Measurements from ENCODE around the gene BTF3.
"Not testable (repeated sequence)": the region's sequence is repeated elsewhere in the genome, so short reads cannot be mapped to it uniquely, and the experiment has no call there.

The BTF3 gene

GRCh38 chr5:73495772-73496335, 2.4 kb upstream of the BTF3 start:
- ATAC-seq, result no peak
- Mint-ChIP-seq H3K4me1 (peaks cover 27% of the 10 kb centered on the region), H3K36me3 (ENCODE audit: low read depth) (peaks cover 26% of the 10 kb centered on the region), H3K27me3 (peaks cover 18% of the 10 kb centered on the region), H3K27ac (no peak overlapping the region), H3K9me3 (no peaks in the 10 kb centered on the region), H3K4me3 (no peak overlapping the region)
- no peak for DNase-seq

DNA sequence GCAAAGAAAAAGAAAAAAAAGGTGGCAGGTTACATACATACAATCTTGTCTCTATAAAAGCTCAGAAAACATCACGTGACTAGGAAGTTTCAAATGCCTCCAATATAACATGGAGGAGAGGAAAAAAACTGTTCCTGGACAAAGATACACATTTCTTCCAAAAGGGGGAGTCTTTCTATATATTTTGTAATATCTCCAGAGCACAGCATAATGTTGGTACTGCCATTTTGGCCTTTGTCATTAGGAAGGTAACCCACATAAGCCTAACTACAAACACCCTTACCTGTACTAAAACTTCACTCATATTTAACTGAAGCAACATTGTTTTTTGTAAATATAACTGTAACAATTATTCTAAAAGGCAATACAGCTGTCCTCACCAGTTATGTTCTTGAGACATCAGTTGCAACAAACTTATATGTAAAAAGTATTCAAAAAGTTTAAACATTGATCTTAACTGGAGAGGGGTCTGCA, 1.2 kb upstream of the BTF3 start:
- no peaks in the 10 kb centered on the region for H3K9me3 Mint-ChIP-seq
- peaks cover 13% of the 10 kb centered on the region for H3K27me3 Mint-ChIP-seq
- ATAC-seq (no peak), DNase-seq (no peak)
- peak overlapping the region; percentile 98 for H3K27ac Mint-ChIP-seq
- peak overlapping the region; percentile 95 for H3K4me3 Mint-ChIP-seq
- H3K4me1 Mint-ChIP-seq, result peaks cover 34% of the 10 kb centered on the region
- H3K36me3 Mint-ChIP-seq (ENCODE audit: low read depth), result peaks cover 37% of the 10 kb centered on the region

DNA sequence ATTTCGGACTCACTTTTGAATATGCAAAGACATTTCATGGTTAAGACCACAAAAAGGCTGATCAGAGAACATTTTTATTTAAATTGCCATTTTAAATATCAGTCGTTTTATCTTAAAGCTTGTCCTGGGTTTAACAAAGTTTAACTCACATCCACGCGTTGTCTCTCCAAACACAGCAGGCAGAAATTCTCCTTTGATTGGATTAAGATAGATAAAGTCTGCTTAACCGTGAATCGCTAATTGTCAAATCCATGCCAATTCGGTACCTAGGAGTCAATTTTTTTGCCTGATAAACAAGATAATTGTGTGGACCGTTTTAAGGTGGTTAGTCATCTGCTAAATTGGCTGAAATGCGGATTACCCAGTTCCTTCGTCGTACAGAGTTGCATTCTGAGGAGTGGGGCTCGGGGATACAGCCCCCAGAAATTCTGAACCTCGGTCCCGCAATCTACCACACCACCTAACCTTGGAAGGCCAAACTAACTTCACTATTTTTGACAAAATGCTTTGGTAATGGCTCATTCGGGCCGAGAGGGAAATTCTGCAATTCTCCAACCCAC, 665 bp upstream of the BTF3 start:
- no peak for DNase-seq
- peaks cover 43% of the 10 kb centered on the region for H3K36me3 Mint-ChIP-seq (ENCODE audit: low read depth)

DNA sequence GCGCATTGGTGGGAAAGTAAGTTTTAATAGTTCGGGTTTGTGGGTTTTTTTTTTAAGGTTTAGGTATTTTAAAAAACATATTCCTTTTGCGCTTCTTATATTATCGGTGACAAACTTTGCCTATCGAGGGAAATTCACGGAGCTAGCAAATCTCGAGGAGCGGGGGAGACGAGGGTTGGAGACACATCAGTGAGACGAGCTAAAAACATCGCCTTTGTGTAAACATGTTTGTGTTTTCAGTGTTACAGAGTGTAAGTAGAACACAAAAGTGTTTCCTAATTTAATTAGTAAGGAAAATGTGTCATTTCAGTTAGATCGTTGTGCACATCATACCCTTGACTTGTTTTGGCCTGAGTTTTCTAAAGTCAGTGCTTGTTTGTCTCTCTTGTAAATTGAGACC, 945 bp downstream of the BTF3 start:
- peak overlapping the region; percentile 98 for H3K27ac Mint-ChIP-seq
- peak overlapping the region; percentile 95 for H3K4me3 Mint-ChIP-seq
- peaks cover 2% of the 10 kb centered on the region for H3K27me3 Mint-ChIP-seq
- H3K4me1 Mint-ChIP-seq, result peaks cover 47% of the 10 kb centered on the region
- no peak for DNase-seq
- no peaks in the 10 kb centered on the region for H3K9me3 Mint-ChIP-seq
- no peak for ATAC-seq
- peaks cover 58% of the 10 kb centered on the region for H3K36me3 Mint-ChIP-seq (ENCODE audit: low read depth)

More for the DNA sequence above, 665 bp upstream of the BTF3 start:
- H3K4me3 Mint-ChIP-seq, result peak overlapping the region; percentile 95
- H3K27ac Mint-ChIP-seq, result peak overlapping the region; percentile 98
- ATAC-seq, result no peak
- H3K4me1 Mint-ChIP-seq, result peaks cover 39% of the 10 kb centered on the region
- no peaks in the 10 kb centered on the region for H3K9me3 Mint-ChIP-seq
- peaks cover 10% of the 10 kb centered on the region for H3K27me3 Mint-ChIP-seq

DNA sequence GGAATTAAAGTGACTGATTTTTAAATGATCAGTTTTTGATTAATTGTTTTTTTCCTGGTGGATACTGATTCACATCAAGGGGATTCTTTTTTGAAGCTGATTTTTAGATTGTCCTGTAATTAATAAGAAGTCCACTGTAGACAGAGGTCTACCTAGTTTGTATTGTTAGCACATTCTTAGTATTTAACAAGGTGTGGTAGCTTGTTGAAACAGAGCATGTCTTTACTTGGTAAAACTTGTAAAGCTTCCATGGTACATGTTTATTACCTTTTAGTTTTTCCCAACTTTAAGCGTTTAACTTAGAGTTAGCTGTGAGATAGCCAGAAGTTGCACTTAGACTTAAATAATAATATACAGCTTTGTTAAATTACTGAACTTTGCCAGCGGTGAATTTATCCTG, 1.5 kb downstream of the BTF3 start:
- no peak for ATAC-seq
- Mint-ChIP-seq H3K9me3 (no peaks in the 10 kb centered on the region), H3K4me1 (peaks cover 47% of the 10 kb centered on the region), H3K36me3 (ENCODE audit: low read depth) (peaks cover 64% of the 10 kb centered on the region), H3K27me3 (no peaks in the 10 kb centered on the region), H3K27ac (peak overlapping the region; percentile 98), H3K4me3 (peak overlapping the region; percentile 95)
- no peak for DNase-seq

DNA sequence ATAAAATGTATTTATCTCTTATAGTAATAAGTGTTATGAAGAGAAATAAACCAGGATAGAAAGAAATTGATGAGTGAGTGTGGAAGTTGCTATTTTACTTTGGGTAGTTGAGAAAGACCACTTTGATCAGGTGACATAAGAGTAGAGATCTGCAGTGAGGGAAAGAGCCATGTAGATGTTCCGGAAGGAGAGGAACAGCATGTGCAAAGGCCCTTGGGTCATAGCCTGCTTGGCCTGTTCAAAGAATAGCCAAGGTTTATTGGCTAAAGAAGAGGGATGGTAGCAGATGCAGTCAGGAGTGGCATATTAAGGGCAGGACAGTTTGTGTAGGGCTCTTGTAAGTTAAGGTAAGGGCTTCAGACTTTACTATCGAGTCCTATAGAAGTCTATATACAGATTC, 3.2 kb downstream of the BTF3 start:
- DNase-seq (no peak), ATAC-seq (no peak)
- H3K9me3 Mint-ChIP-seq, result no peaks in the 10 kb centered on the region
- H3K4me3 Mint-ChIP-seq, result peak overlapping the region; percentile 95
- no peaks in the 10 kb centered on the region for H3K27me3 Mint-ChIP-seq
- H3K4me1 Mint-ChIP-seq, result peaks cover 47% of the 10 kb centered on the region
- peaks cover 72% of the 10 kb centered on the region for H3K36me3 Mint-ChIP-seq (ENCODE audit: low read depth)
- peak overlapping the region; percentile 98 for H3K27ac Mint-ChIP-seq

DNA sequence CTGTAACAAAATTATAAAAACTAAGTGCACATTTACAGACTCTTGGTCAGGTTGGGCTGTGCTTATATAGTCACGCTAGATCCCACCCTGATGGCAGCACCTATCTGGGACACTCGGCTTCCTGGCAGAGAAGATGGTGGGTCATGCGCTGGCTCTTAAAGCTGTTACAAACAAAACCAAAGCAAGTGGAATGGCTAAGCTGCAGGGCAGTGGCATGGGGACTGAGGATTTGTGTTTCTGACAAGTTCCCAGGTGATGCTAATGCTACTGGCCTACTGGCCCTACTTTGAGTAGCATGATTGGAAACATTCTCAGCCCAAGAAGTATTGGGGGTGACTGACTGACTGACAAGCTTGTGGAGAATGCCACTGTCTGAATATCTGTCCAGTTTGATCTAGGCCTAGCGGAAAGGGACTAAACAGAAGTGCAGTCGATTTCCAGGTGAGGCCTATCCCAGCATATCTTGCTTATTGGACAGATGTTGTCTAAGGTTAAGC, 8.3 kb downstream of the BTF3 start:
- Mint-ChIP-seq H3K4me3 (no peak overlapping the region), H3K27me3 (no peaks in the 10 kb centered on the region), H3K4me1 (peaks cover 14% of the 10 kb centered on the region), H3K27ac (no peak overlapping the region), H3K9me3 (no peaks in the 10 kb centered on the region), H3K36me3 (ENCODE audit: low read depth) (peaks cover 41% of the 10 kb centered on the region)
- DNase-seq (no peak), ATAC-seq (no peak)

- H3K9me3 Mint-ChIP-seq, result no peaks in the 10 kb centered on the region
- no peak overlapping the region for H3K27ac Mint-ChIP-seq
- no peaks in the 10 kb centered on the region for H3K27me3 Mint-ChIP-seq
- DNase-seq (no peak), ATAC-seq (no peak)
- H3K4me3 Mint-ChIP-seq, result no peak overlapping the region
- peaks cover 37% of the 10 kb centered on the region for H3K36me3 Mint-ChIP-seq (ENCODE audit: low read depth)
- peaks cover 13% of the 10 kb centered on the region for H3K4me1 Mint-ChIP-seq
Observed at GRCh38 chr5:73507062-73507461, 8.8 kb downstream of the BTF3 start.

DNA sequence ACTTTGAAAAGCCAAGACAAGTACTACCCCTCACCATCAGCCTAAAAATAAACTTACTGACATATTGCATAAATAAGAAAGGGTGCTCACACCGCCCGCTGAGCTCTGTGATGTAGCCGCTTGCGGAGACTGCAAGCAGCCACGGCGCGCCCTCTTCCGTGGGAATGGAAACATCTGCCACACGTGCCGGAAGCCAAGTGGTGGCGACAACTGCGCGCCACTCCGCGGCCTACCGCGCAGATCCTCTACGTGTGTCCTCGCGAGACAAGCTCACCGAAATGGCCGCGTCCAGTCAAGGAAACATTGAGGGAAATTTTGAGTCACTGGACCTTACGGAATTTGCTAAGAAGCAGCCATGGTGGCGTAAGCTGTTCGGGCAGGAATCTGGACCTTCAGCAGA, 10.3 kb downstream of the BTF3 start:
- peaks cover 22% of the 10 kb centered on the region for H3K36me3 Mint-ChIP-seq (ENCODE audit: low read depth)
- not testable (repeated sequence) for DNase-seq, H3K9me3 Mint-ChIP-seq, H3K4me1 Mint-ChIP-seq, H3K27me3 Mint-ChIP-seq, H3K4me3 Mint-ChIP-seq, H3K27ac Mint-ChIP-seq, ATAC-seq

DNA sequence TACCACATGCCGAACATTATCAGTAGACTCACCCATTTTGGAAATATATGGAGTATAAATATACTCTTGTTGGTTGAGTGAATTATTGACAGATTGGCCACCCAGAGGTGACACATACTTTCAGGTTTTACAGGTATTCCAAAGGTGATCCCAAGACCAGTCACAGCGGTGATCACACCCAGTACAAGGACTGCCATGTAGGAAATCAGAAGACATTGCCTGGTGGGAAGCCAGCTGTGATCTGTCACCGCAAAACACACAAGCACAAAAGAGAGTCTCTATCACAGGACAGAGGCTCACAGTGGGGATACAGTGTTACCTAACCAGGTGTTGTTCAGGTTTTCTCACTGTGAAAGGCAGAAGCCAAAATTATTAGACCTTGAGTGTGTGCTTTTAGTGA, 15.8 kb downstream of the BTF3 start:
- no peaks in the 10 kb centered on the region for H3K36me3 Mint-ChIP-seq (ENCODE audit: low read depth)
- no peak for ATAC-seq
- H3K27me3 Mint-ChIP-seq, result no peaks in the 10 kb centered on the region
- no peaks in the 10 kb centered on the region for H3K9me3 Mint-ChIP-seq
- no peaks in the 10 kb centered on the region for H3K4me1 Mint-ChIP-seq
- DNase-seq, result no peak
- no peak overlapping the region for H3K27ac Mint-ChIP-seq
- H3K4me3 Mint-ChIP-seq, result no peak overlapping the region

- no peak for DNase-seq
- Mint-ChIP-seq H3K4me3 (no peak overlapping the region), H3K4me1 (peaks cover 2% of the 10 kb centered on the region), H3K27ac (no peak overlapping the region), H3K36me3 (ENCODE audit: low read depth) (no peaks in the 10 kb centered on the region), H3K9me3 (no peaks in the 10 kb centered on the region), H3K27me3 (no peaks in the 10 kb centered on the region)
- ATAC-seq, result no peak
Observed at GRCh38 chr5:73514418-73514817, 16.2 kb downstream of the BTF3 start.

DNA sequence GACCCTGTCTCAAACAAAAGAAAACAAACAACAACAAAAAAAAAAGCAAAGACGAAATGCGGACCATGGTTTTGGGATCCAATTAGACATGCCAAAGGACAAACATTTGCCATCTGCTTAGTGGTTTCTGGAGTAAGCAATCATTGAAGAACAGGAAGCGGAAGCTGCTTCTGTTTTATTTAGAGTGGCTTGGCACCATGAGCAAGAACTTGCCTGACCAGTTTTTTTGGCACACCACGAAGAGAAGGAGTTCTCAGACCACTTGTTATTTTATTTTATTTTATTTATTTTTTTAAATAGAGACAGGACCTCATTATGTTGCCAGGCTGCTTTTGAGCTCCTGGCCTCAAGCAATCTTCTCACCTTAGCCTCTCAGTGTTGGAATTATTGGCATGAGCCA, 17.0 kb downstream of the BTF3 start:
- Mint-ChIP-seq H3K9me3 (no peaks in the 10 kb centered on the region), H3K27me3 (no peaks in the 10 kb centered on the region), H3K27ac (no peak overlapping the region), H3K36me3 (ENCODE audit: low read depth) (no peaks in the 10 kb centered on the region), H3K4me3 (no peak overlapping the region), H3K4me1 (peaks cover 4% of the 10 kb centered on the region)
- DNase-seq (no peak), ATAC-seq (no peak)

DNA sequence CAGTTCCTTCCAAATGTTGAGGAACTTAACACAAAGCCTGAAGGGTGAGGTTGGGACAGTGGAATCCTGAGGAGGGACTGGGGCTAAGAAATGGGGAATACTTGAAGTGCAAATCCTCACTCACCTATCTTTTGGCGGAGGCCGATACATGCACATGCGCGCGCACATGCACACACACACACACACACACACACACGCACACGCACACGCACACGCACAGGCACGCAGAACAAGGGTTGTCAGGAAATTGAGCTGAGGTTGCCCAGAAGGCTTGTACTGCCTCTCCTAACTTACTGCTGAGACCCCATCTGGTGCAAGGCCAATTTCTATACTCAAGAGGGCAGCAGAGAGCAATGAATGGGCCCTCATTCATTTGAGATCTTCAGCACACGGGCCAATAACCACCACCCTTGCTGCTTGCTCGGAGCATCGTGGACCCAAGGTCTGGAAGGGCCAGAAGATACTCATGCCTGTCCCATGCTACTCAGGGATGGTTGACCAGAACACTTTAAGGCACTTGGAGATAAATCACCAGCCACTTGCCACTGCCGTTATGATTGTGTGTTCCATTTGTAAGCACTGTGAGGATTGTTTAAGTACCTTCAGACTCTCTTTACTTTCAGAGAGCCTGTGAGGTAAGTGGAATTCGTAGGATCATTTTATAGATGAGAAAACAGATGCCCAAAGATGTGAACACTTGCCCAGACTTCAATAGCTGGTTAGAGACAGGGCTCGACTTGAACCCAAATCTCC, 21.5 kb downstream of the BTF3 start:
- Mint-ChIP-seq H3K27me3 (no peaks in the 10 kb centered on the region), H3K4me1 (peaks cover 9% of the 10 kb centered on the region), H3K4me3 (no peak overlapping the region), H3K36me3 (ENCODE audit: low read depth) (no peaks in the 10 kb centered on the region), H3K27ac (no peak overlapping the region), H3K9me3 (no peaks in the 10 kb centered on the region)
- peak; percentile 98 for ATAC-seq
- DNase-seq, result peak; percentile 67

- H3K9me3 Mint-ChIP-seq, result no peaks in the 10 kb centered on the region
- H3K27ac Mint-ChIP-seq, result no peak overlapping the region
- no peak overlapping the region for H3K4me3 Mint-ChIP-seq
- peaks cover 9% of the 10 kb centered on the region for H3K4me1 Mint-ChIP-seq
- peaks cover 3% of the 10 kb centered on the region for H3K27me3 Mint-ChIP-seq
- ATAC-seq (no peak), DNase-seq (no peak)
- no peaks in the 10 kb centered on the region for H3K36me3 Mint-ChIP-seq (ENCODE audit: low read depth)
Observed at GRCh38 chr5:73522989-73523388, 24.7 kb downstream of the BTF3 start.

DNA sequence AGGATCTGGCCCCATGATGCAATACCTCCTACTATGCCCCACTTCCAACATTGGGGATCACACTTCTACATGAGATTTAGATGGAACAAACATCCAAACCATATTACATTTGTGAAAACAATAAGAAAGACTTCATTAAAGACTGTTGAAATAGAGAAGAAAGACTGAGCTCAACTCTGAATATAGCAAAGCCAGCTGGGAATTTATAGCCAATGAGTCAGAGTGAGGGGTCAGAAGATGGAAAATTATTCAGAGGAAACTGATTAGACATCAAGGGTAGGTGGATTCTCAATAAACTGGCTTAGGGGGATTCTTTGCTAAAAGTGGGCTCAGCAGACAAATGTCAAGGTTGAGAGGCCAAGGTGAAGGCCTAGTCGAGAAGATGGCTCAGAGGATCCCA, 25.6 kb downstream of the BTF3 start:
- Mint-ChIP-seq H3K27me3 (peaks cover 3% of the 10 kb centered on the region), H3K9me3 (no peaks in the 10 kb centered on the region), H3K36me3 (ENCODE audit: low read depth) (no peaks in the 10 kb centered on the region), H3K4me3 (no peak overlapping the region), H3K27ac (no peak overlapping the region), H3K4me1 (peaks cover 9% of the 10 kb centered on the region)
- ATAC-seq (no peak), DNase-seq (no peak)

Measured in activated naive CD8-positive, alpha-beta T cell treated with anti-CD3 and anti-CD28 coated beads, Interleukin-2, amount 50 U/mL, for 24 hours (primary cell).